ENCODE results near the gene NAA50.

NAA50 gene

GRCh38 chr3:113771993-113772392 is 25.9 kb upstream of the NAA50 start:
- DNase-seq = no peak
- no peak for TF ChIP-seq EZH2phosphoT487 (IDR thresholded peaks at IDR 0.05; ENCODE audit: low read length)
- no peak for TF ChIP-seq CTCF (IDR thresholded peaks at IDR 0.05; ENCODE audit: low read length)
- no peak for TF ChIP-seq EZH2 (optimal IDR thresholded peaks at IDR 0.05; ENCODE audit: low read depth, low read length)

GRCh38 chr3:113769551-113769950 is 23.5 kb upstream of the NAA50 start:
- no peak overlapping the region for H3K9ac ChIP-seq (ENCODE audit: low read length)
- H2AFZ ChIP-seq (ENCODE audit: low read length) = no peak overlapping the region
- H3K4me2 ChIP-seq (ENCODE audit: low read depth, low read length) = no peak overlapping the region
- H4K20me1 ChIP-seq (ENCODE audit: insufficient read depth, low read length) = no peaks in the 10 kb centered on the region
- no peak for DNase-seq
- no peaks in the 10 kb centered on the region for H3K9me3 ChIP-seq (replicated peaks; ENCODE audit: insufficient read depth, low read length)
- no peak for TF ChIP-seq EZH2 (optimal IDR thresholded peaks at IDR 0.05; ENCODE audit: low read depth, low read length)
- no peak for TF ChIP-seq CTCF (IDR thresholded peaks at IDR 0.05; ENCODE audit: low read length)
- TF ChIP-seq EZH2phosphoT487 (IDR thresholded peaks at IDR 0.05; ENCODE audit: low read length) = no peak
- H3K36me3 ChIP-seq (replicated peaks; ENCODE audit: insufficient read depth, low read length) = no peaks in the 10 kb centered on the region
- H3K4me1 ChIP-seq (ENCODE audit: low read length) = no peaks in the 10 kb centered on the region
- H3K79me2 ChIP-seq (ENCODE audit: low read length) = peaks cover 33% of the 10 kb centered on the region
- no peak overlapping the region for H3K27ac ChIP-seq (ENCODE audit: low read length)
- no peaks in the 10 kb centered on the region for H3K9me2 ChIP-seq (replicated peaks; ENCODE audit: insufficient read depth, low read length)
- no peaks in the 10 kb centered on the region for H3K27me3 ChIP-seq (replicated peaks; ENCODE audit: insufficient read depth, low read length)
- H3K4me3 ChIP-seq (ENCODE audit: low read length) = no peak overlapping the region
- H3F3A ChIP-seq (ENCODE audit: insufficient read depth, low read length) = no peaks in the 10 kb centered on the region

More at GRCh38 chr3:113771993-113772392, 25.9 kb upstream of the NAA50 start:
- no peaks in the 10 kb centered on the region for H4K20me1 ChIP-seq (ENCODE audit: insufficient read depth, low read length)
- no peaks in the 10 kb centered on the region for H3K4me1 ChIP-seq (ENCODE audit: low read length)
- no peaks in the 10 kb centered on the region for H3K27me3 ChIP-seq (replicated peaks; ENCODE audit: insufficient read depth, low read length)
- no peak overlapping the region for H3K27ac ChIP-seq (ENCODE audit: low read length)
- no peak overlapping the region for H3K4me3 ChIP-seq (ENCODE audit: low read length)
- no peaks in the 10 kb centered on the region for H3F3A ChIP-seq (ENCODE audit: insufficient read depth, low read length)
- no peak overlapping the region for H3K4me2 ChIP-seq (ENCODE audit: low read depth, low read length)
- H3K36me3 ChIP-seq (replicated peaks; ENCODE audit: insufficient read depth, low read length) = no peaks in the 10 kb centered on the region
- H3K79me2 ChIP-seq (ENCODE audit: low read length) = peaks cover 24% of the 10 kb centered on the region
- H2AFZ ChIP-seq (ENCODE audit: low read length) = no peak overlapping the region
- no peak overlapping the region for H3K9ac ChIP-seq (ENCODE audit: low read length)
- no peaks in the 10 kb centered on the region for H3K9me3 ChIP-seq (replicated peaks; ENCODE audit: insufficient read depth, low read length)
- H3K9me2 ChIP-seq (replicated peaks; ENCODE audit: insufficient read depth, low read length) = no peaks in the 10 kb centered on the region

GRCh38 chr3:113764698-113765097 is 18.6 kb upstream of the NAA50 start:
- no peak overlapping the region for H3K27ac ChIP-seq (ENCODE audit: low read length)
- peaks cover 38% of the 10 kb centered on the region for H3K79me2 ChIP-seq (ENCODE audit: low read length)
- H3F3A ChIP-seq (ENCODE audit: insufficient read depth, low read length) = no peaks in the 10 kb centered on the region
- no peak overlapping the region for H3K9ac ChIP-seq (ENCODE audit: low read length)
- H3K36me3 ChIP-seq (replicated peaks; ENCODE audit: insufficient read depth, low read length) = no peaks in the 10 kb centered on the region
- H3K4me1 ChIP-seq (ENCODE audit: low read length) = no peaks in the 10 kb centered on the region
- no peaks in the 10 kb centered on the region for H3K9me2 ChIP-seq (replicated peaks; ENCODE audit: insufficient read depth, low read length)
- H2AFZ ChIP-seq (ENCODE audit: low read length) = no peak overlapping the region
- H4K20me1 ChIP-seq (ENCODE audit: insufficient read depth, low read length) = no peaks in the 10 kb centered on the region
- no peak for DNase-seq
- TF ChIP-seq EZH2phosphoT487 (IDR thresholded peaks at IDR 0.05; ENCODE audit: low read length) = no peak
- no peak for TF ChIP-seq EZH2 (optimal IDR thresholded peaks at IDR 0.05; ENCODE audit: low read depth, low read length)
- no peak for TF ChIP-seq CTCF (IDR thresholded peaks at IDR 0.05; ENCODE audit: low read length)
- no peak overlapping the region for H3K4me3 ChIP-seq (ENCODE audit: low read length)
- H3K9me3 ChIP-seq (replicated peaks; ENCODE audit: insufficient read depth, low read length) = no peaks in the 10 kb centered on the region
- H3K27me3 ChIP-seq (replicated peaks; ENCODE audit: insufficient read depth, low read length) = no peaks in the 10 kb centered on the region
- H3K4me2 ChIP-seq (ENCODE audit: low read depth, low read length) = no peak overlapping the region

Measured in MM.1S (cell line).